GM21737 (cell line): ENCODE results near the gene DSTYK.
"Not testable (repeated sequence)": the region's sequence is repeated elsewhere in the genome, so short reads cannot be mapped to it uniquely, and the experiment has no call there.

Experiments
- ATAC-seq: cut with Tn5 transposase; IDR thresholded peaks from one replicate; pipeline ENCODE4 v1.9.1; 2021; ENCODE audit warnings: mild to moderate bottlenecking, moderate library complexity; ENCODE audit not compliant: unreplicated experiment

The DSTYK gene

DNA sequence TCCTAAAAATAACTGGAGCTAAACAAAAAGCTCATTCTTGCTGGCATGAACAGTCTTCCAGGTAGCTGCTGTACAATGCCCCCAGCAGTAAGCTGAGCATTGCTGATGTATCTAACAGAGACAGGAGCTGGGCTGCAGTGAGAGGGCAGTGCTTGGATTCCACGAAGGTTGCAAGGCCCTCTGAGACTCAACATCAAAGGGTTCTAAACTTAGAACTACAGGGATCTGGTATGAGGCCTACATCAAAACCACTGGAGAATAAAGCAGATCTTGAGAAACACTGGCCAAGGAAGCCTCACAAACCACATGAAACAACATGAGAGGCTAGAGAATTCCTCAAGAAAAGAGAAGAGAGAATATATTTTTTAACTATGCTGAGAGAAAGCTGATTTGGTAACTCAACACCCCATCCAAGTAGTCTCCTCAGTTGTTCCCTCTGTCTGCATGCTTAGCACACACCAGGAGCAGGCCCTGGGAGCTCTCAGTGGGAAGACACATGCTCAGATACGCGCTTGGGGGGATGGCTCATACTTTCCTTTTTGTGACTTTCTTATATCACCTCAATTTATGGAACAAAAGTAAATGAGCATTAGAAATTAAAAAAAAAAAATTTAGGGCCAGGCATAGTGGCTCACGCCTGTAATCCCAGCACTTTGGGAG is 27.7 kb downstream of the DSTYK start:
- no peak for ATAC-seq

DNA sequence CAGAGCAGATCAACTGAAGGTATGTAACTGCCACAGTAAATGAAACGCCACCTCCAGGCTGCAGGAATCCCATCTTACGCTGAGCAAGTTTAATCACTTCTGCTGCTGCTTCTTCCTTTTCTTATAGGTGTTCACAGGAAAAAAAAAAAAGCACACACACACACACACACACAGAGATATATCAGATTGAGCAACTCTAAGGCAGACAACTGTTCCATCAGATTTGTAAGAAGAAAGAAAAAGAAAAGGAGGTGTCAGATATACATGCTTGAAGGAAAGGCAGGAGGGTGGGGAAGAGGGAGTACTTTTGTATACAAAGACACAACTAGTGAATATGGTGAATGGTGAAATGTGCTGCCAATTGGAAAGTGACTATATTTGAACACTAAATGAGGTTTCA is 28.6 kb downstream of the DSTYK start:
- no peak for ATAC-seq

DNA sequence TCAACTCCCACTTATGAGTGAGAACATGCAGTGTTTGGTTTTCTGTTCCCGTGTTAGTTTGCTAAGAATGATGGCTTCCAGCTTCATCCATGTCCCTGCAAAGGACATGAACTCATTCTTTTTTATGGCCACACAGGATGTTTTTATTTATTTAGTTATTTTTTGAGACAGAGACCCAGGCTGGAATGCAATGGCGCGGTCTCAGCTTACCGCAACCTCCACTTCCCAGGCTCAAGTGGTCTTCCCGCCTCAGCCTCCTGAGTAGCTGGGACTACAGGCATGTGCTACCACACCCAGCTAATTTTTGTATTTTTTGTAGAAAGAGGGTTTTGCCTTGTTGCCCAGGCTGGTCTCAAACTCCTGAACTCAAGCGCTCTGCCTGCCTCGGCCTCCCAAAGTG is 31.2 kb downstream of the DSTYK start:
- not testable (repeated sequence) for ATAC-seq

DNA sequence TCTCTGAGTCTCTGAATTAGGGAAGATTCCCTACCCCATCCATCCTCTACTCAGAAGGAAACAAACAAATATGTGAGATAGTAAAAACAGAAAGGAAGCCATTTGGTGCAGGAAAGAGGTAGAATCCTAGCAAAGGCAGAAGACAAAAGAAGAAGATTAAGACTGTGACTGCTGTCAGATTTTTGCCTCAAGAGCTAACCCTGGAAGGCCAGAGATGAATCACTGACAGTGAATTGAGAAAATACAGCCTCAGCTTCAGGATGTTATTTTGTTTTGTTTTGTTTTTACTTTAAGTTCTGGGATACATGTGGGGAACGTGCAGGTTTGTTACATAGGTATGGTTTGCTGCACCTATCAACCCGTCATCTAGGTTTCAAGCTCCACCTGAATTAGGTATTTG is 31.7 kb downstream of the DSTYK start:
- no peak for ATAC-seq

DNA sequence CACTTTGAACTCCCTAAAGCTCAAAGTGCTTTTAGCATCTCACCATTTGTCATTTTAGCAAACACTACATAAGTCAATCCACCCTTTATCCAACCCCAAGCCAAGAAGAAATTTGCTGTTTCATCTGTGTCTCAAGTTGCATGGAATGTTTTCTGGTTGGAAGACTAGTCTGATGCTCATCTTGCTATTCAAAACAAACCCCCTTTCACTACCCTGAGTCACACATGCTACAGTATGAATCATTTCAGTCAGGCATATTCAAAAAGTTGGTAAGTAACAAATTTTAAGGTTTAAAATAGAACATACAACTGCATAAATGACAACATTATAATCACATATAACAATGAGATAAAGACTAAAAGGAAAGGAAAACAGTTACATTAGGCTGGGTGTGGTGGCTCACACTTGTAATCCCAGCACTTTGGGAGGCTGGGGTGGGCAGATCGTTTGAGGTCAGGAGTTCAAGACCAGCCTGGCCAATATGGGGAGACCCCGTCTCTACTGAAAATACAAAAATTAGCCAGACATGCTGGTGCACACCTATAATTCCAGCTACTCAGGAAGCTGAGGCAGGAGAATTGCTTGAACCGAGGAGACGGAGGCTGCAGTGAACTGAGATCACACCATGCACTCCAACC is 38.7 kb downstream of the DSTYK start:
- no peak for ATAC-seq

DNA sequence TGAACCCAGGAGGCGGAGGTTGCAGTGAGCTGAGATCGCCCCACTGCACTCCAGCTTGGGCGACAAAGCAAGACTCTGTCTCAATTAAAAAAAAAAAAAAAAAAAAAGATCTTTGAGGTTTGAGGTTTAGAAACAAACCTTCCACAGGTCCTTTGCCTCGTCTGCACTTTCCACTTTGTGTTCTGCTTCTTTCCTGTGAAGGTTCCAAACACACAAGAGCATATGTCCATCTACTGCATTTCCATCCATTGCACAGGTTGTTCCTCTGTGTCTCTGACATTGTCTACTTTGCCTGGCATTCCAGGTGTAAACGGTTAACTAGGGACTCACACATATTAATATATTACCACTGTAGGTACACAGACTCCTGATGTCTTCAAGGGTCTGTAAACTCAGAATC is 40.1 kb downstream of the DSTYK start:
- no peak for ATAC-seq

DNA sequence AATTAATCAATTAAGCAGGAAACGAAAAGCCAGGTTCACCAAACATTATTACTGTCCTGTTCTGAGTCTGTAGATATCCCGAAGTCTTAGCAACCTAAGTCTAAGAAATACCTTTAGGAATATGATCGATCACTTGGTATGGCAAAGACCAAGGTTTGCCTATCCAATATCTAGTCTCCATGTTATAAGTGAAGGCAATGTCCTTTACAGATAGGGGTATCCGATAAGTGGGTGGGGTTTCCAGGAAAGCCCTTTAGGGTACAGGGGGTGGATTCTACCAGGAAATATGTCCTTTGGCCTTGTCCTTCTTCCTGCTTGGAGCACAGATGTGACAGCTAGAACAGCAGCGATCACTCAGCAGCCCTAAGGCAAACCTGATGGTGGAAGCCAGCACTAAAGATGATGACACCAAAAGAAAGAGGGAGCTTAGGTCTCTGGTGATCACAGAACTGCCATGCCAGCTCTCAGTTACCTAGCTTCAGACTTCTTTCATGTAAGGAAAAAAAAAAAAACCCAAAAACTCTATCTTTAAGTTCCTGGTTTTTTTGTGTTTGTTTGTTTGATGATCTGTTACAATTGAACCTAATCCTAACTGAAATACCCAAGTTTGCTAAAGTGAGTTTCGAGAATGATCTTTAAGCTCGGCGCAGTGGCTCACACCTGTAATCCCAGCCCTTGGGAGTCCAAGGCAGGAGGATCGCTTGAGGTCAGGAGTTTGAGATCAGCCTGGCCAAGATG is 40.8 kb downstream of the DSTYK start:
- no peak for ATAC-seq

DNA sequence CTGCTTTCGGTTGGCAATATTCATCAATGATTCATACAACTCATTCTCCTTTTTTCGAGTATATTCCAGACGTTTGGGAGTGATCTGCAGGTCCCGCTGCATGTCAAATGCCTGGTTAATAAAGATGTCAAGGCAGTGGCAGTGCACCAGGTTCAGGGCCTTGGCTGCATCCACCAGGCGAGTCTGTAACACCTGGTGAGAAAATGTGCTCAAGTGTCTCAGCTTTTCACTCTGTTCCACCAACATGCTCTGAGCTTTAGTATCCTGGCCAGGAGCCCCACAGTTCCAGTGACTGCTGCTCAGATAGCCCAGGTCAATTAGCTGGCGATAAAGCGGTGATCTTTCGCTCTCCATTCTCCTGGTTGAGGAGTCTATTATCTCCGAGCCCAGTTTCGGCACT is 42.3 kb downstream of the DSTYK start:
- ATAC-seq: no peak

DNA sequence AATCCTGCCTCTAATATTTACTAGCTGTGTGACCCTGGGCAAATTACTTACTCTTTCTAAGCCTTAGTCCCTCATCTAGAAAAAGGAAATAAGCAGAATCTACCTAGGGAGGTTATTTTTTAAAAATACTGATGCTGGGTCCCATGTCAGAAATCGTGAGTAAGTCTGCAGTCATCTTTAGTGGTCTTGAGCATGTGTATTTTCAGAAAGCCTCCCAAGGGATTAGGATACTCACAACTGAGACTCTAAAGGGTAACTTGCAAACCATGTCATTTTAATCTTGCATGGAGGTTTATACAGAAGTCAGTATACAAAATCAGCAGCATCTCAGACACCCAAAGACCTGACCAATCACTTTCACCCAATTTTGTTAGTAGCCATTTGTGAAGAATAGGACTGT is 43.2 kb downstream of the DSTYK start:
- ATAC-seq: no peak

DNA sequence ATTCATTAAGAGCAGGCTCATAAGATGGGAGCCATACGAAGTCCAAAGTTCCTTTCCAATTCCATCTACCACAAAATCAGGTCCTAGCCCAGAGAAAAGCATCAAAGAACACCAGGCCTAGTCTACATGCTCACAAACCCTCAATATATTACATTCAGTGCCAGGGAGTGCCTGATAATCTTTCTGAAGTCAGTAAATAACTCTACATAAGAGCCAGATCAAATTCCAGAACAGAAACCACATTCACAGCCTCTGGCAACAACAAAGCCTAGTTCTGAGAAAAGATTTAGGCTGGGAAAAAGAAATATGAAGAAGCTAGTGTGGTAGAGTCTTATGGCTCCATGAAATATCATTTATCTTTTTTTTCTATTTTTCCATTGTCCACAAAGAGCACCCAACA is 49.2 kb downstream of the DSTYK start:
- no peak for ATAC-seq

DNA sequence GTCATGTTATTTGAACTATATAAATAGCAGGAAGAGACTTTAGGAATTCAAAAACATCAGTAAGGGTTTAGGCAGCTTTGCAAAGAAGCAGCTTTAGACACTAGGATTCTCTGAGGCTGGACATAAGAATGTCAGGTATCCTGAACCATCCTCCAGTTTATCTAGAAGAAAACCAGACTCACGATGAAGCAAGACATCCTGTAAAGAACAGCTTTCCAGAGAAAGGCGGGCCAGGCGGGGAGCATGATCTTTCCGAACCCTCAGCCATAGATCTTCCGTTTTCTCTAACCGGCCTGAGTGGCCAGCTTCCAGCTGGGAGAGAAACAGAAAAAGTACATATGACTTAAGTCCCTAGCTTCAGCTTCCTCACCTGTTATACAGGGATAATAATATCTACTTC is 50.4 kb downstream of the DSTYK start:
- ATAC-seq: no peak

DNA sequence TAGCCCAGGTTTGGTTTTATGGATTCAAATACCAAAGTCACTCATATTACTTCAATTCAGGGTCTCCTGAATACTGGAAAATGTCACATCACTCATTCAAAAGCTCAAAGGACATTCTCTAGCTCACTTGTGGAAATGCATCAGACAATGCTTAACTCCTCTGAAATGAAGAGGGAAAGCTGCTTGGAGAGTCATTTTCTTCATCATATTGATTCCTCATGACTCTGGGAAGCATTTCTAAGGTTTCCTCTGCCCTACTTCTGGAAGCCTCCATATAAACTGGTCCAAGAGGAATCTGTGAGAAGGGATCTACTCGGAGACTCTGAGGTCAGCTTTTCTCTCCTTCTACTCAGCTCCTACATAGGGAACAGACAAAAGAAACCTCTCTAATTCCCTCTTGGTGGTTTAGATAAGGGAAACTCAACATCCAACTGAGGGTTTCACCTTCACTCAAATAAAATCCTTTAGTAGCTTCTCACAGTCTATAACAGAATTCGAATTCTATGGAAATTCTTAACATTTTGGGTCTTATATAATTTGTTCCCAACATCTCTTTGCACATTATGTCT is 53.4 kb downstream of the DSTYK start:
- no peak for ATAC-seq

DNA sequence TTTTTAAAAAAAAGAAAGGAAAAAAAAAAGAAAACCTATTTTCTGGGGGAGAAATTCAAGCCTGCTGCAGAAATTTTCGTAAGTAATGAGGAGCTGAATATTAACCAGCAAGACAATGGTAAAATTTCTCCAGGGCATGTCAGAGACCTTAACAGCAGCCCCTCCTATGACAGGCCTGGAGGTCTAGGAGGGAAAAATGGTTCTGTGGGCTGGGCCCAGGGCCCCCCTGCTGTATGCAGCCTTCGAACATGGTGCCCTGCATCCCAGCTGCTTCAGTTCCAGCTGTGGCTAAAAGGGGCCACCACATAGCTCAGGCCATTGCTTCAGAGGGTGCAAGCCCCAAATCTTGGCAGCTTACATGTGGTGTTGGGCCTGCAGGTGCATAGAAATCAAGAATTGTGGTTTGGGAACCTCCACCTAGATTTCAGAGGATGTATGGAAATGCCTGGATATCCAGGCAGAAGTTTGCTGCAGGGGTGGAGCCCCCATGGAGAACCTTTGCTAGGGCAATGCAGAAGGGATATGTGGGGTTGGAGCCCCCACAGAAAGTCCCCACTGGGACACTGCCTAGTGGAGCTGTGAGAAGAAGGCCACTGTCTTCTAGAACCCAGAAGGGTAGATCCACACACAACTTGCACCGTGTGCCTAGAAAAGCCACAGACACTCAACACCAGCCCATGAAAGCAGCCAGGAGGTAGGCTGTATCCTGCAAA is 55.7 kb downstream of the DSTYK start:
- ATAC-seq: not testable (repeated sequence)

DNA sequence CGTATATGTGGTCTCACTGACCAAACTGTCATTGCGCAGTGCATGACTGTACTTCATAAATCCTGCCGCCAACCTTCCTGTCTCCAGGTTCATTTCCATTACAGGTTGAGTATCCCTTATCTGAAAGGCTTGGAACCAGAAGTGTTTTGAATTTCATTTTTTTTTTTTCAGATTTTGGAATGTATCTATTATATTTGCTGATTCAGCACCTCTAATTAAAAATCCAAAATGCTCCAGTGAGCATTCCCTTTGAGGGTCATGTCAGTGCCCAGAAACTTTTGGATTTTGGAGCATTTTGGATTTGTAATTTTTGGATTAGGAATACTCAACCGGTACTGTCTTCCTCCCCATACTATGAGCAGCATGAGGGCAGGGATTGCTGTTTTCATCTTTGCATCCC is 59.0 kb downstream of the DSTYK start:
- ATAC-seq: no peak

DNA sequence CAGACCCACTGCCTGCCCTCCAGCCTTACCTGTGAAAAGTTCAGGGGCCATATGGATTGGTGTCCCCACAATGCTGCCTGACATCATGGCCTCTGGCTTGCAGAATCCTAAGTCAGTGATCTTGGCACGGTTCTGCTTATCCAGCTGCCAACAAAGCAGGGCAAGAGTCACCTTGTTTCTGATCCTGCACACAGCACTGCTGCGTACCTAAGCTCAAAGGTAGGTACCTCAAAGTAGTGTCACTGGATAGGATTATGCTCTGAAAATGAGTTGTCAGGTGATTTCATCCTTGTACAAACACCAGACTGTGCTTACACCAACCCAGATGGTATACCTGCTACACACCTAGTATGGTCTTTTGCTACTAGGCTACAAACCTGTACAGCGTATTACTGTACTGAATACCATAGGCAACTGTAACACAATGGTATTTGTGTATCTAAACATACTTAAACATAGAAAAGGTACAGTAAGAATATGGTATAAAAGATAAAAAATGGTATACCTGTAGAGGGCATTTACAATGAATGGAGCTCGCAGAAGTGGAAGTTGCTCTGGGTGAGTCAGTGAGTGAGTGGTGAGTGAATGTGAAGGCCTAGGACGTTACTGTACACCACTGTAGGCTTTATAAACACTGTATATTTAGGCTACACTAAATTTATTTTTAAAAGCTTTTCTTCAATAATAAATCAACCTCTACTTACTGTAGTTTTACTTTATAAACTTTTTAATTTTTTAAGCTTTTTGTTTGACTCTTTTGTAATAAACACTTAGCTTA is 60.7 kb downstream of the DSTYK start:
- ATAC-seq: no peak

DNA sequence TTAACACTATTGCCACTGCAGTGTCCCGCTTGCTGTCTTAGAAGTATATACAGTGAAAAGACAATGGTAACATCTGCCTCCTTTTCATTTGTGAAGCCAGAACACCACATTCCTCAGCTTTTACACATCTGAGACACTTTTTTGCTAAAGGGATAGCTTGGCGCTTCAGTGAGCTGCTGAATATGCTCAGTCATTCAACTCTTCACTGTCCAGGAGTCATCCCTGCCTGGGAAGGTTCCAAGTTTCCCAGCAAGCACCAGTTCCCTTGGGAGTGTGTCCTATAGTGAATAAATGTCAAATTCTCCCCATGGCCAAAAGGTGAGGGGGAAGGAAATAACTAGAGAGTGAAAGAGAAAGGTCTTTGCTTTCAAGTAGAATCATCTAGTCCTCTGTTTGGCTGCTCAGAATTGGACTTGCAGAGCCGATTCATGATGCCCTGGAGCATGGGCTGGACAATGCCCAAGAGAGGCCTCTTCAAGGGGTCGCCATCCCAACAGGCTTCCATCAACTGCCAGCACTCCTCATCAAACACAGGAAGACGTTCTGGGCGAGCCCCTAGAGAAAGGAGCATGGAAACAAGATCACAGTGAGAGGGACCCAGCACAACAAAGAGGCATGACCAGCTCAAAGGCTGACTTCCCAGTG is 64.2 kb downstream of the DSTYK start:
- no peak for ATAC-seq

DNA sequence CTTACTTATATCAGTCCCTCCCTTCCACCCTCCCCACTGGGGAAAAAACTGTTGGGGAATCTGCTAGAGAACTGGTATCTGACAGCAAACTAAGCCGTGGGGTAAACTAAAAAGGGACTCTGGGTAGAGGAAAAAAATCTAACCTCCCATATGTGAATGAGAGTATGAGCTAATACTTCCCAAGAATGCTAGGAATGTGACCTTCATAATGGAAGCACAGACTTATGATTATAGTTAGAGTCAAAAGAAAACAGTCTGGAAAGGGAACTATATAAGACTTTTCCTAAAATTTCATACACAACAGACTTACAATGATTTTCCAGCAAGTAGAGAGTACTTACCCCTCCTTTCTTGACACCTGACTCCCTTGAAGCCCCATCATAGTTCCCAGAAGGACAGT is 66.8 kb downstream of the DSTYK start:
- no peak for ATAC-seq

DNA sequence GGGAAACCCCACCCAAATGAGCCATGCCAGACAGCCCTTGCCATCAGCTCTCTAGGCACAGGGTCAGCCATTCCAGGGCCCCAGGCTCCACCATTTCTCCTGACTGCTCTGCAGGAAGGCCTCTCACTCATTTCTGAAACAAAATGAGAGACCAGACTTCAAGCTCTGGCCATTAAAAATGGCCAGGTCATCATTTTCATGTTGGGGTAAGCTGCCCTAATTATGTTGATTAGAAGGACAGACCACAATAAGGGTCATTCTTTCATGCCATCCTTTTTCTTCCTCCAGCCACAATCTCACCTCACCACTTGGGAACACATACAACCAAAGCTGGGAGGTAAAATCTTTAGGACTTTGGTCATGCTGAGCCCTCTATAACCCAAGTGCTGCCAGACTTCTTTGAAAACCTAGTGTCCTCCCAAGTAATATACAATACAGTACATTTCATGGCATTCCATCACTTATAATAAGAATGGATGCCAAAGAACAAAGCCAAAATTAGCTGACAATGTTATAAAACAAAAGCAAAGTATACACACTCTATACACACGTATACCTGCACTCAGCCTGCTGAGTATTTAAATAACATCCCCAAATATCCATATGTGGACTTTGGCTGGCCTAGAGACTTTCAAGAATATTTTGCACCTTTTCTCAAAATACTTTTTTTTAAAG is 67.3 kb downstream of the DSTYK start:
- no peak for ATAC-seq

DNA sequence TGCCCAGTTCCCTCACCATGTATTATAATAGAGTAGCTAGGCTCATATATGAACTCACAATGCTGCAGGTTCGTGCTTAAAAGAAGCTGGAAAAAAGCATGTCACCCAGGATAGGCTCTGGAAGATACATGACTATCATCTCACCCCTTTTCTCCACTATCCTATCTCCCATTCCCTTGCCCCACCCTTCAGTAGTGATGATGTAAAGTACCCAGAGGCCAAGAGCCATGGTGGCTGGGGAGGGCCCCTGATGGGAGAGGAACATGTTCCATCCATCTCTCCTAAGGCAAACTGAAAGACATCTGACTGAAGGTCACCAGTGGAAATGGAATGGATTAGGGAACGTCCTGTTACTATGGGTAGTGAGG is 69.4 kb downstream of the DSTYK start:
- ATAC-seq: no peak
